Measurements from ENCODE around the gene ZNF524. TPM values are rescaled to one million over a fixed set of nuclear protein-coding genes. Genes with fewer than 3 reads are reported as not detected.

Gene ZNF524
- total RNA-seq, 1 experiment from 2014 or later, result 26.4 TPM

DNA sequence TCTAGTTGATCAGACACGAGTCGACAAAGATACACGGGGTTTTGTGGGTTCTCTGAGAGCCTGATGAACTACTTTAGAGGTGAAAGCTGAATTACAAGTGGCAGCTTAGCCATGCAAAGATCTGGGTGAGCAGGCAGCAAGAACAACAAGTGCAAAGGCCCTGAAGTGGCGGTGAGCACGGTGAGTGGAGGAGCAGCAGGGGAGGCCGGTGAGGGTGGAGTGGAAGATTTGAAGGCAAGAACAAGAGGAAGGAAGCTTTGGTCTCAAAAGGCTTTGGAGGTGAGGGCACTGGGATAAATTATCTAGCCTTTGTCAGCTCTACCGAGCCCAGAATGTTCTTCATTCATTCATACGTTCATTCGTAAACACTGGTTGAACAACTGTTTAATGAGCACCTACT is 6.7 kb downstream of the ZNF524 start:
- TF ChIP-seq SIN3A (IDR thresholded peaks at IDR 0.05; ENCODE audit: borderline replicate concordance, insufficient read depth, low read depth, low read length) (no peak), POLR2AphosphoS5 (IDR thresholded peaks at IDR 0.05; ENCODE audit: low read depth, low read length) (no peak), TCF7L2 (IDR thresholded peaks at IDR 0.05; ENCODE audit: low read depth, low read length) (no peak)
- TF ChIP-seq, protein P1, sequence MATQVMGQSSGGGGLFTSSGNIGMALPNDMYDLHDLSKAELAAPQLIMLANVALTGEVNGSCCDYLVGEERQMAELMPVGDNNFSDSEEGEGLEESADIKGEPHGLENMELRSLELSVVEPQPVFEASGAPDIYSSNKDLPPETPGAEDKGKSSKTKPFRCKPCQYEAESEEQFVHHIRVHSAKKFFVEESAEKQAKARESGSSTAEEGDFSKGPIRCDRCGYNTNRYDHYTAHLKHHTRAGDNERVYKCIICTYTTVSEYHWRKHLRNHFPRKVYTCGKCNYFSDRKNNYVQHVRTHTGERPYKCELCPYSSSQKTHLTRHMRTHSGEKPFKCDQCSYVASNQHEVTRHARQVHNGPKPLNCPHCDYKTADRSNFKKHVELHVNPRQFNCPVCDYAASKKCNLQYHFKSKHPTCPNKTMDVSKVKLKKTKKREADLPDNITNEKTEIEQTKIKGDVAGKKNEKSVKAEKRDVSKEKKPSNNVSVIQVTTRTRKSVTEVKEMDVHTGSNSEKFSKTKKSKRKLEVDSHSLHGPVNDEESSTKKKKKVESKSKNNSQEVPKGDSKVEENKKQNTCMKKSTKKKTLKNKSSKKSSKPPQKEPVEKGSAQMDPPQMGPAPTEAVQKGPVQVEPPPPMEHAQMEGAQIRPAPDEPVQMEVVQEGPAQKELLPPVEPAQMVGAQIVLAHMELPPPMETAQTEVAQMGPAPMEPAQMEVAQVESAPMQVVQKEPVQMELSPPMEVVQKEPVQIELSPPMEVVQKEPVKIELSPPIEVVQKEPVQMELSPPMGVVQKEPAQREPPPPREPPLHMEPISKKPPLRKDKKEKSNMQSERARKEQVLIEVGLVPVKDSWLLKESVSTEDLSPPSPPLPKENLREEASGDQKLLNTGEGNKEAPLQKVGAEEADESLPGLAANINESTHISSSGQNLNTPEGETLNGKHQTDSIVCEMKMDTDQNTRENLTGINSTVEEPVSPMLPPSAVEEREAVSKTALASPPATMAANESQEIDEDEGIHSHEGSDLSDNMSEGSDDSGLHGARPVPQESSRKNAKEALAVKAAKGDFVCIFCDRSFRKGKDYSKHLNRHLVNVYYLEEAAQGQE (IDR thresholded peaks at IDR 0.05; ENCODE audit: insufficient read depth in 1 of 2, low read depth in 2 of 2, low read length in 1 of 2), result no peak
- TF ChIP-seq, protein P2, sequence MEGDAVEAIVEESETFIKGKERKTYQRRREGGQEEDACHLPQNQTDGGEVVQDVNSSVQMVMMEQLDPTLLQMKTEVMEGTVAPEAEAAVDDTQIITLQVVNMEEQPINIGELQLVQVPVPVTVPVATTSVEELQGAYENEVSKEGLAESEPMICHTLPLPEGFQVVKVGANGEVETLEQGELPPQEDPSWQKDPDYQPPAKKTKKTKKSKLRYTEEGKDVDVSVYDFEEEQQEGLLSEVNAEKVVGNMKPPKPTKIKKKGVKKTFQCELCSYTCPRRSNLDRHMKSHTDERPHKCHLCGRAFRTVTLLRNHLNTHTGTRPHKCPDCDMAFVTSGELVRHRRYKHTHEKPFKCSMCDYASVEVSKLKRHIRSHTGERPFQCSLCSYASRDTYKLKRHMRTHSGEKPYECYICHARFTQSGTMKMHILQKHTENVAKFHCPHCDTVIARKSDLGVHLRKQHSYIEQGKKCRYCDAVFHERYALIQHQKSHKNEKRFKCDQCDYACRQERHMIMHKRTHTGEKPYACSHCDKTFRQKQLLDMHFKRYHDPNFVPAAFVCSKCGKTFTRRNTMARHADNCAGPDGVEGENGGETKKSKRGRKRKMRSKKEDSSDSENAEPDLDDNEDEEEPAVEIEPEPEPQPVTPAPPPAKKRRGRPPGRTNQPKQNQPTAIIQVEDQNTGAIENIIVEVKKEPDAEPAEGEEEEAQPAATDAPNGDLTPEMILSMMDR (IDR thresholded peaks at IDR 0.05), result no peak
- Histone ChIP-seq H3K27me3 (ENCODE audit: control insufficient read depth, insufficient read depth, low read length) (no peaks in the 10 kb centered on the region), H3K4me1 (ENCODE audit: control insufficient read depth, insufficient read depth, low read length) (peaks cover 11% of the 10 kb centered on the region), H3K27ac (ENCODE audit: low read length) (peak overlapping the region; percentile 93), H3K36me3 (ENCODE audit: control insufficient read depth, insufficient read depth, low read length) (no peaks in the 10 kb centered on the region), H3K9me3 (ENCODE audit: control insufficient read depth, insufficient read depth, low read depth, low read length) (no peaks in the 10 kb centered on the region), H3K4me3 (ENCODE audit: low read depth in 2 of 2, low read length in 2 of 2) (peak overlapping the region; percentile 74 to 88)
- POLR2A ChIA-PET, result no interaction called here
- CTCF ChIA-PET, result interaction anchor here (0.9 to 1.6 kb wide), 4 partner anchors 18 to 90 kb away, joined by 3 to 10 read pairs (median 6); no protein-coding TSS in a partner anchor
- BruUV-seq (replicated peaks), result no TSS peak
- intact Hi-C loops (cut with micrococcal nuclease; ENCODE audit: unreplicated experiment) (loop anchor here (2.0 kb wide), 1 partner anchor 90 kb away; no protein-coding TSS in a partner anchor), in situ Hi-C loops (cut with HindIII; ENCODE audit: low pct_unique_long_range_greater_than_20kb, low sequenced_read_pairs) (no loop called here)
- ATAC-seq (no peak), DNase-seq (ENCODE audit: low read depth, low spot score) (no peak)

DNA sequence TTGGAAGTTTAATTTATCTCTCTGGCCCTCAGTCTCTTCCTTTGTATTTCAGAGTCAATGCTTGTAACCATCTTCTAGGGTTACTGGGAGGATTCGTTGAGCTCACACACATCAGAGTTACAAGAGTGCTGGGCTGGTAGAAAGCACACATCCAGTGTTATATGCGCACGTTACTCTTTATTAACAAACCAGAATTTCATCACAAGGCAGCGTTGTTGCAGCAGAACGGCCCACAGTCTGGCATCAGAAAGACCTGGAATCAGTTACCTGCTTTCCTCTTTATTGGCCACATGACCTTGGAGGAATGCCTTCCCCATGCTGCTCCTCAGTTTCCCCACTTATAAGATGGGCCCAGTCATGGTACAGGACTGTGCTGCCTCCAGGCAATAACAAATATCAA is 9.2 kb downstream of the ZNF524 start:
- Histone ChIP-seq H3K4me3 (ENCODE audit: low read depth in 2 of 2, low read length in 2 of 2) (no peak overlapping the region), H3K36me3 (ENCODE audit: control insufficient read depth, insufficient read depth, low read length) (no peaks in the 10 kb centered on the region), H3K27ac (ENCODE audit: low read length) (no peak overlapping the region), H3K4me1 (ENCODE audit: control insufficient read depth, insufficient read depth, low read length) (peaks cover 7% of the 10 kb centered on the region), H3K27me3 (ENCODE audit: control insufficient read depth, insufficient read depth, low read length) (no peaks in the 10 kb centered on the region), H3K9me3 (ENCODE audit: control insufficient read depth, insufficient read depth, low read depth, low read length) (no peaks in the 10 kb centered on the region)
- in situ Hi-C loops (cut with HindIII; ENCODE audit: low pct_unique_long_range_greater_than_20kb, low sequenced_read_pairs), result no loop called here
- intact Hi-C loops (cut with micrococcal nuclease; ENCODE audit: unreplicated experiment), result no loop called here
- no TSS peak for BruUV-seq (replicated peaks)
- ATAC-seq (no peak), DNase-seq (ENCODE audit: low read depth, low spot score) (no peak)
- TF ChIP-seq, protein P2 (IDR thresholded peaks at IDR 0.05), result no peak
- TF ChIP-seq POLR2AphosphoS5 (IDR thresholded peaks at IDR 0.05; ENCODE audit: low read depth, low read length), result no peak
- TF ChIP-seq TCF7L2 (IDR thresholded peaks at IDR 0.05; ENCODE audit: low read depth, low read length), result no peak
- ChIA-PET POLR2A (interaction anchor here (0.7 kb wide), 1 partner anchor 200 kb away, joined by 4 read pairs; no protein-coding TSS in a partner anchor), CTCF (interaction anchor here (0.6 kb wide), 1 partner anchor 133 kb away, joined by 3 read pairs; the partner anchor contains the start of gene ZNF628)

All from Panc1 (cell line).